Naive thymus-derived CD4-positive, alpha-beta T cell (primary cell): ENCODE measurements around the gene CHAC1. TPM values are rescaled to one million over a fixed set of nuclear protein-coding genes. Genes with fewer than 3 reads are reported as not detected.
"Not testable (repeated sequence)": the region's sequence is repeated elsewhere in the genome, so short reads cannot be mapped to it uniquely, and the experiment has no call there.

Experiments
- ATAC-seq: fragments of 150-1000 bp; cut with Tn5 transposase; 2 replicates; pipeline ENCODE4 v1.10.0; 2021; ENCODE audit warnings: mild to moderate bottlenecking, moderate library complexity
- CTCF ChIA-PET: fragments of 350-600 bp; sonication (Branson Sonifier 250); formaldehyde crosslinking; loops from one replicate; lab custom pipeline; 2021; ENCODE audit warnings: antibody characterized with exemption; lab: Charles Lee
- POLR2A ChIA-PET: fragments of 350-600 bp; sonication (Branson Sonifier 250); formaldehyde crosslinking; loops from one replicate; lab custom pipeline; 2021; ENCODE audit warnings: antibody characterized with exemption, inconsistent platforms; lab: Charles Lee
- DNase-seq, 9 donors: peaks; one replicate each; pipeline versions ENCODE4 v3.0.0 to v3.0.0-alpha.2; 2020 to 2022; ENCODE audit warnings: mixed read lengths in 1 of 9
- H3K27ac ChIP-seq: one replicate; pipeline ENCODE4 v1.7.0; 2013; ENCODE audit warnings: mild to moderate bottlenecking, low read depth, low read length, moderate library complexity
- H3K27me3 ChIP-seq, 2 donors: one replicate each; pipeline ENCODE4 v1.7.0; 2013; ENCODE audit warnings: low read length in 2 of 2, mild to moderate bottlenecking in 2 of 2, moderate library complexity in 2 of 2; ENCODE audit not compliant: control insufficient read depth in 2 of 2, insufficient read depth in 2 of 2
- H3K36me3 ChIP-seq, 3 experiments: 1 replicate in 2 of 3; 2 replicates in 1 of 3; pipeline ENCODE4 v1.7.0; 2013; ENCODE audit warnings: low read length in 3 of 3, mild to moderate bottlenecking in 3 of 3, moderate library complexity in 1 of 3; ENCODE audit not compliant: insufficient read depth in 3 of 3, control insufficient read depth in 2 of 3
- H3K4me1 ChIP-seq, 2 donors: one replicate each; pipeline ENCODE4 v1.7.0; 2013; ENCODE audit warnings: low read length in 2 of 2, mild to moderate bottlenecking in 2 of 2, moderate library complexity in 1 of 2; ENCODE audit not compliant: control insufficient read depth in 2 of 2, insufficient read depth in 2 of 2
- H3K4me3 ChIP-seq: 2 replicates; pipeline ENCODE4 v1.7.0; 2013; ENCODE audit warnings: mild to moderate bottlenecking, low read length
- H3K9me3 ChIP-seq, 3 experiments: 1 replicate in 2 of 3; 2 replicates in 1 of 3; pipeline ENCODE4 v1.7.0; 2013; ENCODE audit warnings: low read length in 3 of 3; ENCODE audit not compliant: control insufficient read depth in 2 of 3
- H3K27ac Mint-ChIP-seq, 9 donors: one replicate each; pipeline ENCODE4 v1.8.0; 2020 to 2022; ENCODE audit warnings: mixed read lengths in 9 of 9, mild to moderate bottlenecking in 8 of 9, moderate library complexity in 5 of 9, inconsistent platforms in 2 of 9
- H3K27me3 Mint-ChIP-seq, 5 donors: one replicate each; pipeline ENCODE4 v1.8.0; 2021 to 2022; ENCODE audit warnings: mixed read lengths in 5 of 5, mild to moderate bottlenecking in 1 of 5
- H3K36me3 Mint-ChIP-seq, 5 donors: one replicate each; pipeline ENCODE4 v1.8.0; 2020 to 2022; ENCODE audit warnings: mixed read lengths in 5 of 5, mild to moderate bottlenecking in 3 of 5, inconsistent platforms in 1 of 5
- H3K4me1 Mint-ChIP-seq, 7 donors: one replicate each; pipeline ENCODE4 v1.8.0; 2020 to 2022; ENCODE audit warnings: mixed read lengths in 7 of 7, mild to moderate bottlenecking in 3 of 7, inconsistent platforms in 1 of 7
- H3K4me3 Mint-ChIP-seq, 10 donors: one replicate each; pipeline ENCODE4 v1.8.0; 2020 to 2022; ENCODE audit warnings: mild to moderate bottlenecking in 10 of 10, mixed read lengths in 10 of 10, moderate library complexity in 6 of 10, inconsistent platforms in 2 of 10
- H3K9me3 Mint-ChIP-seq, 11 donors: one replicate each; pipeline ENCODE4 v1.8.0; 2020 to 2022; ENCODE audit warnings: mixed read lengths in 11 of 11, mild to moderate bottlenecking in 4 of 11, inconsistent platforms in 1 of 11, moderate library complexity in 1 of 11
- intact Hi-C, 2 donors: fragments of 100-400 bp; cut with micrococcal nuclease; formaldehyde crosslinking; loops; one replicate each; pipeline ENCODE4 v1.15.1; 2023
- polyA plus RNA-seq, 2 donors: library from polyadenylated mRNA; unstranded; fragments of 300-500 nt; fragmentation: Illumina TruSeq; gene quantifications; one replicate each; pipeline ENCODE4 v1.2.3, GENCODE V29; 2021
- total RNA-seq, 6 experiments: library from RNA in 5 of 6; stranded (reverse) in 5 of 6; gene quantifications; 1 replicate in 5 of 6; 2 replicates in 1 of 6; pipeline ENCODE4 v1.2.3 and lab custom pipeline; 2021 to 2026

CHAC1 gene
- total and polyA plus RNA-seq, 7 experiments from 2014 or later = 0.24 to 5.7 (median 0.86) TPM; not detected in 1

- Histone ChIP-seq H3K9me3 (no peaks in the 10 kb centered on the region), H3K4me1 (no peaks in the 10 kb centered on the region), H3K27ac (no peak overlapping the region), H3K4me3 (no peak overlapping the region), H3K36me3 (no peaks in the 10 kb centered on the region), H3K27me3 (no peaks in the 10 kb centered on the region)
- Mint-ChIP-seq H3K36me3 (peaks cover 0 to 6% (median 0%) of the 10 kb centered on the region in 5 donors), H3K27me3 (peaks cover 0 to 5% (median 0%) of the 10 kb centered on the region in 5 donors), H3K4me1 (peaks cover 0 to 11% (median 2%) of the 10 kb centered on the region in 7 donors), H3K27ac (no peak overlapping the region), H3K4me3 (no peak overlapping the region), H3K9me3 (no peaks in the 10 kb centered on the region)
- ChIA-PET POLR2A (no interaction called here), CTCF (no interaction called here)
- no peak for ATAC-seq
- no peak for DNase-seq
- intact Hi-C loops = no loop called here
Observed at GRCh38 chr15:40960925-40961324, 7.7 kb downstream of the CHAC1 start.

GRCh38 chr15:40961740-40962139, 8.5 kb downstream of the CHAC1 start:
- not testable (repeated sequence) for H3K9me3 ChIP-seq

GRCh38 chr15:40962317-40962716, 9.0 kb downstream of the CHAC1 start:
- H3K9me3 ChIP-seq, DNase-seq, H3K4me1 ChIP-seq, H3K27ac Mint-ChIP-seq, ATAC-seq, H3K9me3 Mint-ChIP-seq, H3K36me3 Mint-ChIP-seq, H3K4me1 Mint-ChIP-seq, H3K27ac ChIP-seq, H3K4me3 ChIP-seq, H3K27me3 ChIP-seq, H3K36me3 ChIP-seq, H3K27me3 Mint-ChIP-seq, H3K4me3 Mint-ChIP-seq, intact Hi-C loops: not testable (repeated sequence)
- ChIA-PET CTCF (interaction anchor here (1.0 kb wide), 1 partner anchor 58 kb away, joined by 3 read pairs; no protein-coding TSS in a partner anchor), POLR2A (interaction anchor here (1.1 kb wide), 1 partner anchor 10 kb away, joined by 3 read pairs; no protein-coding TSS in a partner anchor)

More at GRCh38 chr15:40961740-40962139, 8.5 kb downstream of the CHAC1 start:
- H3K27me3 Mint-ChIP-seq, H3K36me3 ChIP-seq, H3K4me3 ChIP-seq, H3K4me1 Mint-ChIP-seq, POLR2A ChIA-PET, H3K27me3 ChIP-seq, H3K4me3 Mint-ChIP-seq, intact Hi-C loops, H3K4me1 ChIP-seq, ATAC-seq, H3K9me3 Mint-ChIP-seq, H3K27ac ChIP-seq, H3K36me3 Mint-ChIP-seq, H3K27ac Mint-ChIP-seq, DNase-seq: not testable (repeated sequence)
- CTCF ChIA-PET = interaction anchor here (1.0 kb wide), 1 partner anchor 57 kb away, joined by 3 read pairs; no protein-coding TSS in a partner anchor

GRCh38 chr15:40963201-40963600, 9.9 kb downstream of the CHAC1 start:
- H3K4me1 ChIP-seq = no peaks in the 10 kb centered on the region
- no peaks in the 10 kb centered on the region for H3K36me3 ChIP-seq
- ChIA-PET POLR2A (interaction anchor here (1.1 kb wide), 1 partner anchor 11 kb away, joined by 3 read pairs; no protein-coding TSS in a partner anchor), CTCF (no interaction called here)
- Mint-ChIP-seq H3K4me3 (no peak overlapping the region), H3K4me1 (peaks cover 0 to 8% (median 0%) of the 10 kb centered on the region in 7 donors), H3K27ac (peak overlapping the region in 1 of 9 donors; percentile 47), H3K27me3 (peaks cover 0 to 5% (median 4%) of the 10 kb centered on the region in 5 donors), H3K9me3 (no peaks in the 10 kb centered on the region), H3K36me3 (no peaks in the 10 kb centered on the region)
- ATAC-seq (no peak), DNase-seq (no peak)
- no peaks in the 10 kb centered on the region for H3K9me3 ChIP-seq
- H3K4me3 ChIP-seq = no peak overlapping the region
- no peaks in the 10 kb centered on the region for H3K27me3 ChIP-seq
- no peak overlapping the region for H3K27ac ChIP-seq
- intact Hi-C loops = no loop called here

- no peaks in the 10 kb centered on the region for H3K36me3 Mint-ChIP-seq
- no peaks in the 10 kb centered on the region for H3K9me3 Mint-ChIP-seq
- Histone ChIP-seq H3K4me3 (no peak overlapping the region), H3K27ac (no peak overlapping the region), H3K4me1 (no peaks in the 10 kb centered on the region), H3K9me3 (no peaks in the 10 kb centered on the region), H3K27me3 (no peaks in the 10 kb centered on the region), H3K36me3 (no peaks in the 10 kb centered on the region)
- no peak overlapping the region for H3K27ac Mint-ChIP-seq
- H3K27me3 Mint-ChIP-seq = peaks cover 0 to 5% (median 4%) of the 10 kb centered on the region in 5 donors
- ChIA-PET POLR2A (no interaction called here), CTCF (no interaction called here)
- no peak overlapping the region for H3K4me3 Mint-ChIP-seq
- ATAC-seq = no peak
- DNase-seq = no peak
- H3K4me1 Mint-ChIP-seq = peaks cover 0 to 8% (median 0%) of the 10 kb centered on the region in 7 donors
- intact Hi-C loops = no loop called here
Observed at GRCh38 chr15:40964006-40964405, 10.7 kb downstream of the CHAC1 start.

GRCh38 chr15:40964634-40965033, 11.4 kb downstream of the CHAC1 start:
- Histone ChIP-seq H3K9me3 (no peaks in the 10 kb centered on the region), H3K27ac (no peak overlapping the region), H3K4me1 (no peaks in the 10 kb centered on the region), H3K36me3 (no peaks in the 10 kb centered on the region), H3K4me3 (no peak overlapping the region), H3K27me3 (no peaks in the 10 kb centered on the region)
- H3K9me3 Mint-ChIP-seq = no peaks in the 10 kb centered on the region
- no peaks in the 10 kb centered on the region for H3K36me3 Mint-ChIP-seq
- no peak overlapping the region for H3K27ac Mint-ChIP-seq
- POLR2A ChIA-PET = no interaction called here
- no peak overlapping the region for H3K4me3 Mint-ChIP-seq
- peaks cover 0 to 6% (median 0%) of the 10 kb centered on the region in 7 donors for H3K4me1 Mint-ChIP-seq
- CTCF ChIA-PET = no interaction called here
- ATAC-seq (no peak), DNase-seq (no peak)
- intact Hi-C loops = no loop called here
- H3K27me3 Mint-ChIP-seq = peaks cover 0 to 5% (median 4%) of the 10 kb centered on the region in 5 donors
